Liver (tissue), 9 donors: Measurements from ENCODE around the gene NDUFS6. TPM values are rescaled to one million over a fixed set of nuclear protein-coding genes. Genes with fewer than 3 reads are reported as not detected.

Experiments used
- DNase-seq: peaks from one replicate; pipeline ENCODE4 v3.0.0-alpha.2; 2017; ENCODE audit warnings: low spot score
- H3K27ac ChIP-seq, 2 donors: one replicate each; pipeline ENCODE4 v1.7.0; 2013; ENCODE audit warnings: inconsistent platforms in 2 of 2, low read length in 2 of 2, control low read depth in 1 of 2, low read depth in 1 of 2, mild to moderate bottlenecking in 1 of 2
- H3K27me3 ChIP-seq, 4 donors: one replicate each; pipeline versions ENCODE4 v1.6.1 to v1.7.0; 2013; ENCODE audit warnings: low read length in 3 of 4, inconsistent platforms in 1 of 4, mild to moderate bottlenecking in 1 of 4, moderate library complexity in 1 of 4; ENCODE audit not compliant: control insufficient read depth in 4 of 4, insufficient read depth in 4 of 4
- H3K36me3 ChIP-seq, 4 donors: one replicate each; pipeline versions ENCODE4 v1.6.1 to v1.7.0; 2013; ENCODE audit warnings: low read length in 3 of 4, mild to moderate bottlenecking in 3 of 4, low read depth in 1 of 4, moderate library complexity in 1 of 4; ENCODE audit not compliant: control insufficient read depth in 4 of 4, insufficient read depth in 3 of 4
- H3K4me1 ChIP-seq, 4 donors: one replicate each; pipeline versions ENCODE4 v1.6.1 to v1.7.0; 2013; ENCODE audit warnings: low read length in 3 of 4, mild to moderate bottlenecking in 3 of 4, moderate library complexity in 1 of 4; ENCODE audit not compliant: control insufficient read depth in 4 of 4, insufficient read depth in 4 of 4
- H3K4me3 ChIP-seq, 3 donors: one replicate each; pipeline versions ENCODE4 v1.6.1 to v1.7.0; 2013; ENCODE audit warnings: low read length in 3 of 3, control low read depth in 1 of 3, low read depth in 1 of 3, mild to moderate bottlenecking in 1 of 3
- H3K9ac ChIP-seq, 2 donors: one replicate each; pipeline ENCODE4 v1.7.0; 2013; ENCODE audit warnings: low read length in 2 of 2, mild to moderate bottlenecking in 2 of 2, moderate library complexity in 2 of 2, control low read depth in 1 of 2, low read depth in 1 of 2
- H3K9me3 ChIP-seq, 4 donors: one replicate each; pipeline versions ENCODE4 v1.6.1 to v1.7.0; 2013; ENCODE audit warnings: low read length in 3 of 4; ENCODE audit not compliant: control insufficient read depth in 4 of 4
- ATF3 ChIP-seq: IDR thresholded peaks from 2 replicates; pipeline ENCODE4 v1.6.1; 2016; ENCODE audit warnings: antibody characterized with exemption
- CTCF ChIP-seq: fragments of 150-350 bp; IDR thresholded peaks from 2 replicates; pipeline ENCODE4 v1.5.1; 2017; ENCODE audit warnings: improper control_type of control experiment, low read depth, low read length; ENCODE audit not compliant: missing input control
- EGR1 ChIP-seq, 2 donors: IDR thresholded peaks; 2 replicates each; pipeline ENCODE4 v1.6.1; 2016 to 2018; ENCODE audit warnings: antibody characterized with exemption in 2 of 2, low read depth in 2 of 2
- FOXA1 ChIP-seq: IDR thresholded peaks from 2 replicates; pipeline ENCODE4 v1.6.1; 2016; ENCODE audit warnings: antibody characterized with exemption
- FOXA2 ChIP-seq: IDR thresholded peaks from 2 replicates; pipeline ENCODE4 v1.6.1; 2016; ENCODE audit warnings: antibody characterized with exemption
- GABPA ChIP-seq, 2 donors: IDR thresholded peaks in 1 of 2; conservative IDR thresholded peaks in 1 of 2; 2 replicates each; pipeline ENCODE4 v1.6.1; 2016; ENCODE audit warnings: antibody characterized with exemption in 2 of 2, mild to moderate bottlenecking in 1 of 2, moderate library complexity in 1 of 2
- HNF4A ChIP-seq, 2 donors: conservative IDR thresholded peaks; 2 replicates each; pipeline ENCODE4 v1.6.1; 2016; ENCODE audit warnings: antibody characterized with exemption in 2 of 2, mild to moderate bottlenecking in 2 of 2
- HNF4G ChIP-seq: IDR thresholded peaks from 2 replicates; pipeline ENCODE4 v1.6.1; 2016; ENCODE audit warnings: antibody characterized with exemption
- JUND ChIP-seq, 2 donors: IDR thresholded peaks; 2 replicates each; pipeline ENCODE4 v1.6.1; 2016; ENCODE audit warnings: antibody characterized with exemption in 2 of 2
- MAX ChIP-seq: IDR thresholded peaks from 2 replicates; pipeline ENCODE4 v1.6.1; 2016; ENCODE audit warnings: antibody characterized with exemption
- RAD21 ChIP-seq, 2 donors: IDR thresholded peaks; 2 replicates each; pipeline ENCODE4 v1.6.1; 2016; ENCODE audit warnings: antibody characterized with exemption in 2 of 2, mild to moderate bottlenecking in 2 of 2
- RXRA ChIP-seq, 2 donors: IDR thresholded peaks; 2 replicates each; pipeline ENCODE4 v1.6.1; 2017 to 2018; ENCODE audit warnings: antibody characterized with exemption in 2 of 2, mild to moderate bottlenecking in 1 of 2
- YY1 ChIP-seq: IDR thresholded peaks from 2 replicates; pipeline ENCODE4 v1.6.1; 2016; ENCODE audit warnings: antibody characterized with exemption, mild to moderate bottlenecking
- WGBS: extraction: QIAGEN DNeasy Blood & Tissue Kit; methylation state at CpG from one replicate; pipeline ENCODE4 v1.1.7; 2013; 5-methylcytosine and 5-hydroxymethylcytosine counted together
- polyA plus RNA-seq, 2 donors: library from polyadenylated mRNA; stranded (reverse) in 1 of 2; unstranded in 1 of 2; fragments of 200-250 nt in 1 of 2; fragments of >200 nt in 1 of 2; fragmentation: Nextera tagmentation in 1 of 2; extraction: Ambion mirVana in 1 of 2; gene quantifications; one replicate each; pipeline versions ENCODE4 v1.2.1 to v1.2.3, GENCODE V29; 2013 to 2015
- total RNA-seq, 2 donors: library from RNA; depleted of rRNA; stranded (reverse); fragments of >200 nt; gene quantifications; one replicate each; pipeline ENCODE4 v1.2.3, GENCODE V29; 2014
- donor health status: healthy.
- donor health status: healthy.
- donor health status: healthy.
- donor health status: healthy.
- donor health status: healthy.

Gene NDUFS6
- total and polyA plus RNA-seq, 4 donors: 18.7 to 82.5 (median 47.3) TPM

GRCh38 chr5:1833264-1834021, 32.2 kb downstream of the NDUFS6 start:
- 86% methylated on average over 16 of the region's 16 CpGs for WGBS
- DNase-seq: no peak
- H3K27ac ChIP-seq: no peak overlapping the region
- H3K27me3 ChIP-seq: no peaks in the 10 kb centered on the region
- TF ChIP-seq RAD21 (IDR thresholded peaks at IDR 0.05) (no peak), YY1 (no peak), RXRA (IDR thresholded peaks at IDR 0.05) (no peak), FOXA2 (no peak), HNF4G (no peak), HNF4A (conservative IDR thresholded peaks at IDR 0.05) (no peak), ATF3 (no peak), CTCF (no peak), EGR1 (IDR thresholded peaks at IDR 0.05; ENCODE audit: low read depth in 2 of 2) (no peak)
- H3K4me1 ChIP-seq: no peaks in the 10 kb centered on the region
- no peaks in the 10 kb centered on the region for H3K36me3 ChIP-seq
- H3K9ac ChIP-seq: no peak overlapping the region
- no peaks in the 10 kb centered on the region for H3K9me3 ChIP-seq
- no peak overlapping the region for H3K4me3 ChIP-seq

- DNase-seq: no peak
- no peak overlapping the region for H3K4me3 ChIP-seq
- H3K4me1 ChIP-seq: no peaks in the 10 kb centered on the region
- H3K9me3 ChIP-seq: no peaks in the 10 kb centered on the region
- H3K36me3 ChIP-seq: no peaks in the 10 kb centered on the region
- H3K27me3 ChIP-seq: no peaks in the 10 kb centered on the region
- no peak for TF ChIP-seq HNF4G
- TF ChIP-seq JUND (IDR thresholded peaks at IDR 0.05): no peak
- no peak for TF ChIP-seq FOXA1
- no peak for TF ChIP-seq MAX
- no peak for TF ChIP-seq GABPA (IDR thresholded peaks at IDR 0.05 in 1 of 2, conservative IDR thresholded peaks at IDR 0.05 in 1 of 2)
- TF ChIP-seq RXRA (IDR thresholded peaks at IDR 0.05): no peak
- 81% methylated on average over 22 of the region's 22 CpGs for WGBS
- no peak overlapping the region for H3K27ac ChIP-seq
- no peak overlapping the region for H3K9ac ChIP-seq
These were observed 32.9 kb downstream of the NDUFS6 start for GRCh38 chr5:1834022-1834551.

GRCh38 chr5:1834721-1835429, 33.7 kb downstream of the NDUFS6 start:
- no peaks in the 10 kb centered on the region for H3K9me3 ChIP-seq
- H3K4me1 ChIP-seq: no peaks in the 10 kb centered on the region
- H3K9ac ChIP-seq: no peak overlapping the region
- no peak overlapping the region for H3K27ac ChIP-seq
- no peak for TF ChIP-seq CTCF
- H3K4me3 ChIP-seq: no peak overlapping the region
- H3K27me3 ChIP-seq: no peaks in the 10 kb centered on the region
- no peak for DNase-seq
- no peaks in the 10 kb centered on the region for H3K36me3 ChIP-seq
- WGBS: 70% methylated on average over 21 of the region's 21 CpGs
